Testis (tissue), 3 donors: ENCODE measurements around the gene ADISSP. TPM values are rescaled to one million over a fixed set of nuclear protein-coding genes. Genes with fewer than 3 reads are reported as not detected.

Source experiments
- DNase-seq: peaks from one replicate; pipeline ENCODE4 v3.0.0-alpha.2; 2019
- H3K27ac ChIP-seq, 2 donors: fragments of 200-600 bp; sonication (generic); one replicate each; pipeline ENCODE4 v1.5.1; 2019
- H3K27me3 ChIP-seq: fragments of 200-600 bp; sonication (generic); one replicate; pipeline ENCODE4 v1.5.1; 2019
- H3K36me3 ChIP-seq: fragments of 200-600 bp; sonication (generic); one replicate; pipeline ENCODE4 v1.5.1; 2017; ENCODE audit warnings: low read depth; ENCODE audit errors: missing control alignments
- H3K4me1 ChIP-seq: fragments of 200-600 bp; sonication (generic); one replicate; pipeline ENCODE4 v1.5.1; 2019
- H3K4me3 ChIP-seq, 2 donors: fragments of 200-600 bp; sonication (generic); one replicate each; pipeline ENCODE4 v1.5.1; 2017 to 2019
- H3K9me3 ChIP-seq: fragments of 200-600 bp; sonication (generic); one replicate; pipeline ENCODE4 v1.5.1; 2017
- POLR2A ChIP-seq: fragments of 450-650 bp; IDR thresholded peaks from one replicate; pipeline ENCODE4 v1.6.1; 2017; ENCODE audit warnings: antibody characterized with exemption, mild to moderate bottlenecking, moderate library complexity
- WGBS, 2 donors: methylation state at CpG; one replicate each; pipeline ENCODE4 v1.1.5; 2018; 5-methylcytosine and 5-hydroxymethylcytosine counted together
- intact Hi-C: fragments of 100-400 bp; cut with DNase I; formaldehyde crosslinking; loops from one replicate; pipeline ENCODE4 v1.15.1; 2023; ENCODE audit warnings: low total_unique reads
- polyA plus RNA-seq: library from polyadenylated mRNA; stranded (reverse); fragments of 350-450 nt; fragmentation: Illumina TruSeq; extraction: RNeasy Lipid Tissue Mini Kit (QIAGEN cat#74804); gene quantifications from one replicate; pipeline ENCODE4 v1.2.3, GENCODE V29; 2014; ENCODE audit warnings: low read depth, low replicate concordance; ENCODE audit not compliant: insufficient read depth
- total RNA-seq, 2 donors: library from RNA; depleted of rRNA; stranded (reverse); fragments of >200 nt; gene quantifications; one replicate each; pipeline ENCODE4 v1.2.3, GENCODE V29; 2016
- TF ChIP-seq, protein P1 (sequence below), 3 experiments: fragments of 450-650 bp in 2 of 3; fragments of 200-600 bp in 1 of 3; sonication (generic) in 1 of 3; IDR thresholded peaks; one replicate each; pipeline ENCODE4 v1.5.1; 2016 to 2019; ENCODE audit warnings: antibody characterized with exemption in 3 of 3, mild to moderate bottlenecking in 2 of 3, moderate library complexity in 1 of 3

The ADISSP gene
- total and polyA plus RNA-seq, 3 donors from 2014 or later = 17.6 to 36.5 (median 19.7) TPM

- H3K4me1 ChIP-seq = peaks cover 4% of the 10 kb centered on the region
- H3K27me3 ChIP-seq = no peaks in the 10 kb centered on the region
- no peaks in the 10 kb centered on the region for H3K36me3 ChIP-seq
- TF ChIP-seq POLR2A = no peak
- TF ChIP-seq, protein P1, sequence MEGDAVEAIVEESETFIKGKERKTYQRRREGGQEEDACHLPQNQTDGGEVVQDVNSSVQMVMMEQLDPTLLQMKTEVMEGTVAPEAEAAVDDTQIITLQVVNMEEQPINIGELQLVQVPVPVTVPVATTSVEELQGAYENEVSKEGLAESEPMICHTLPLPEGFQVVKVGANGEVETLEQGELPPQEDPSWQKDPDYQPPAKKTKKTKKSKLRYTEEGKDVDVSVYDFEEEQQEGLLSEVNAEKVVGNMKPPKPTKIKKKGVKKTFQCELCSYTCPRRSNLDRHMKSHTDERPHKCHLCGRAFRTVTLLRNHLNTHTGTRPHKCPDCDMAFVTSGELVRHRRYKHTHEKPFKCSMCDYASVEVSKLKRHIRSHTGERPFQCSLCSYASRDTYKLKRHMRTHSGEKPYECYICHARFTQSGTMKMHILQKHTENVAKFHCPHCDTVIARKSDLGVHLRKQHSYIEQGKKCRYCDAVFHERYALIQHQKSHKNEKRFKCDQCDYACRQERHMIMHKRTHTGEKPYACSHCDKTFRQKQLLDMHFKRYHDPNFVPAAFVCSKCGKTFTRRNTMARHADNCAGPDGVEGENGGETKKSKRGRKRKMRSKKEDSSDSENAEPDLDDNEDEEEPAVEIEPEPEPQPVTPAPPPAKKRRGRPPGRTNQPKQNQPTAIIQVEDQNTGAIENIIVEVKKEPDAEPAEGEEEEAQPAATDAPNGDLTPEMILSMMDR (IDR thresholded peaks at IDR 0.05) = no peak
- intact Hi-C loops = no loop called here
- no peak overlapping the region for H3K27ac ChIP-seq
- 86 to 92% methylated on average over 4 of the region's 4 CpGs for WGBS, 2 donors
- no peaks in the 10 kb centered on the region for H3K9me3 ChIP-seq
- no peak for DNase-seq
- no peak overlapping the region for H3K4me3 ChIP-seq
Observed at GRCh38 chr20:3724356-3724755, 43.2 kb downstream of the ADISSP start.

DNA sequence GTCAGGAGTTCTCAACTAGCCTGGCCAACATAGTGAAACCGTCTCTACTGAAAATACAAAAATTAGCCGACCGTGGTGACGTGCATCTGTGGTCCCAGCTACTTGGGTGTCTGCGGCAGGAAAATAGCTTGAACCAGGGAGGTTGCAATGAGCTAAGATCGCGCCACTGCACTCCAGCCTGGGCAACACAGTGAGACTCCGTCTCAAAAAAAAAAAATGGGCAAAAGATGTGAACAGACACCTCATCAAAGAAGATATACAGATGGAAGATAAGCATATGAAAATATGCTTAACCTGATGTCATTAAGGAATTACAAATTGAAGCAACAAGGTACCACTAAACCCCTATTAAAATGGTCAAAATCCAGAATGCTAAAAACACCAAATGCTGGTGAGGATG, 44.3 kb downstream of the ADISSP start:
- peaks cover 4% of the 10 kb centered on the region for H3K4me1 ChIP-seq
- no peak for DNase-seq
- H3K4me3 ChIP-seq = no peak overlapping the region
- TF ChIP-seq, protein P1 (IDR thresholded peaks at IDR 0.05) = no peak
- TF ChIP-seq POLR2A = no peak
- intact Hi-C loops = no loop called here
- no peaks in the 10 kb centered on the region for H3K36me3 ChIP-seq
- 96 to 99% methylated on average over 8 of the region's 8 CpGs for WGBS, 2 donors
- no peaks in the 10 kb centered on the region for H3K27me3 ChIP-seq
- no peaks in the 10 kb centered on the region for H3K9me3 ChIP-seq
- no peak overlapping the region for H3K27ac ChIP-seq

DNA sequence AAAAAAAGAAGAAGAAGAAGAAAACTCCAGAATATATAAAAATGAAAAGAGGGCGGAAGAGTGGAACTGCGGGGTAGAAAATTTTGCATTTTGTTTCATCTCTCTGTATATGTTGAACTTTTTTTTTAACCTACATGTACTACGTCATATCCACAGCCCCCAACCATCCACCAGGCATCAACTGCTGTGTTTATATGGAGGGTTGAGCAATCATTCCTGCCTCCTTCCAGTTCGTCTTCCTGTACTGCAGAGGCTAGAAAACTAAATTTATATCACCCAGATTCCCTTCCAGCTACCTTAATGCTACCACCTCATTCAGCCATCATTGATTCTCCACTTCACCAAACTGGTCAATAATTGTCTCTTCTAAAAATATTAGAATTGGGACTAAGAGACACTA, 45.6 kb downstream of the ADISSP start:
- no peak overlapping the region for H3K27ac ChIP-seq
- 89 to 92% methylated on average over 4 of the region's 4 CpGs for WGBS, 2 donors
- no peaks in the 10 kb centered on the region for H3K36me3 ChIP-seq
- TF ChIP-seq, protein P1 (IDR thresholded peaks at IDR 0.05) = no peak
- TF ChIP-seq POLR2A = no peak
- no peak overlapping the region for H3K4me3 ChIP-seq
- H3K27me3 ChIP-seq = no peaks in the 10 kb centered on the region
- H3K9me3 ChIP-seq = no peaks in the 10 kb centered on the region
- intact Hi-C loops = no loop called here
- no peaks in the 10 kb centered on the region for H3K4me1 ChIP-seq
- no peak for DNase-seq

DNA sequence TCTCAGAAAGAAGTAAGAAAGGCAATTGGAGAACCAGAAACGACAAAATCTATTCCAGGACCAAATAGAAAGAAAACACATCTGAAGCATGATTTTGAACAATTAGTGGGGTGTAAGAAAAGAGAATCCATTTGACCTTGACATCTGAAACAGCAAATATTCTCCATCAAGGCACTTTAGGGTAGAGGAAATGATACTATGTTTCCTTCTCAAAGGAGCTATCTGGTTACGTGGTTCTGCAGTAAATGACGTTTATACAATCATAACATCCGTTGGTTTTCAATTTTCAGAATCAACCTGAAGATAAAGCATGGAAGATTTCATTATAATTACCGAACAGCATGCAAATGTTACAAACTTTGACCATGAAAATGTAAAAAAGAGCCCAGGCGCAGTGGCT, 46.9 kb downstream of the ADISSP start:
- Histone ChIP-seq H3K27ac (no peak overlapping the region), H3K4me1 (no peaks in the 10 kb centered on the region), H3K4me3 (no peak overlapping the region), H3K9me3 (no peaks in the 10 kb centered on the region), H3K36me3 (no peaks in the 10 kb centered on the region), H3K27me3 (no peaks in the 10 kb centered on the region)
- no peak for DNase-seq
- TF ChIP-seq, protein P1 (IDR thresholded peaks at IDR 0.05) = no peak
- intact Hi-C loops = no loop called here
- WGBS, 2 donors = 41 to 50% methylated on average over 6 of the region's 6 CpGs

DNA sequence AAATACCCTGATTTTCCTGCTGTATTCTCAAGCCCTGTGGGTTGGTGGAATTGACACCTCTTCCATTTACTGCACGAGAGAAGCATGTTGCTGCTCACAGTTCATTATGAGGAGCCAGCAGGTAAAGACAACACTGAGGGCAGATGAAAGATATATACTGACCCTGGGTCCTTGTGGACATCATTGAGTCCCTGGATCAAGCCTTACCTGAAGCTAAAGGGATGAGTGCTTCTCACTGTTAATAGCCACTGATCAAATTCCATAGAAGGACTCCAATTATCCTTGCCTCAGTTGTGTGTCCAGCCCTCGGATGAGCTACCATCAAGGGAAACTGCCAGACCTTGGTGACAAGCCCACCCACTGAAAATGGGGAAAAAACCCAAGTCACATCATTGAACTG, 47.5 kb downstream of the ADISSP start:
- DNase-seq = no peak
- intact Hi-C loops = no loop called here
- TF ChIP-seq POLR2A = no peak
- TF ChIP-seq, protein P1 (IDR thresholded peaks at IDR 0.05) = no peak
- WGBS, 2 donors = 80 to 94% methylated on average over 2 of the region's 2 CpGs
- Histone ChIP-seq H3K27ac (no peak overlapping the region), H3K4me1 (no peaks in the 10 kb centered on the region), H3K4me3 (no peak overlapping the region), H3K36me3 (no peaks in the 10 kb centered on the region), H3K27me3 (no peaks in the 10 kb centered on the region), H3K9me3 (no peaks in the 10 kb centered on the region)
